Heart left ventricle (tissue), 16 donors: ENCODE measurements around the gene PI4K2A. TPM values are rescaled to one million over a fixed set of nuclear protein-coding genes. Genes with fewer than 3 reads are reported as not detected.

Source experiments
- ATAC-seq, 4 donors: fragments of 200-7000 bp; cut with Tn5 transposase; one replicate each; pipeline ENCODE4 v1.9.1; 2020 to 2022; ENCODE audit warnings: moderate library complexity in 4 of 4, mild to moderate bottlenecking in 3 of 4, moderate number of reproducible peaks in 1 of 4
- DNase-seq, 5 donors: peaks; one replicate each; pipeline ENCODE4 v3.0.0-alpha.2; 2020
- H3K27ac ChIP-seq, 12 donors: fragments of 200-600 bp; sonication (generic) in 4 of 12; one replicate each; pipeline versions ENCODE4 v1.5.0 to v1.8.0; 2016 to 2022; ENCODE audit warnings: mild to moderate bottlenecking in 2 of 12
- H3K27me3 ChIP-seq, 9 donors: fragments of 200-600 bp; sonication (generic) in 2 of 9; one replicate each; pipeline versions ENCODE4 v1.5.1 to v1.8.0; 2016 to 2022; ENCODE audit warnings: mild to moderate bottlenecking in 3 of 9
- H3K36me3 ChIP-seq, 9 donors: fragments of 200-600 bp; sonication (generic) in 2 of 9; one replicate each; pipeline versions ENCODE4 v1.5.0 to v1.8.0; 2018 to 2022; ENCODE audit warnings: mild to moderate bottlenecking in 2 of 9
- H3K4me1 ChIP-seq, 12 donors: fragments of 200-600 bp; sonication (generic) in 4 of 12; one replicate each; pipeline versions ENCODE4 v1.5.0 to v1.8.0; 2016 to 2022; ENCODE audit warnings: mild to moderate bottlenecking in 3 of 12
- H3K4me3 ChIP-seq, 12 donors: fragments of 200-600 bp; sonication (generic) in 4 of 12; one replicate each; pipeline versions ENCODE4 v1.5.0 to v1.8.0; 2017 to 2022; ENCODE audit warnings: mild to moderate bottlenecking in 9 of 12, moderate library complexity in 4 of 12
- H3K9me3 ChIP-seq, 12 donors: fragments of 200-600 bp; sonication (generic) in 4 of 12; one replicate each; pipeline versions ENCODE4 v1.5.0 to v1.8.0; 2016 to 2022; ENCODE audit warnings: mild to moderate bottlenecking in 1 of 12
- CTCF ChIP-seq, 12 donors: fragments of 200-600 bp; sonication (generic) in 4 of 12; IDR thresholded peaks; one replicate each; pipeline versions ENCODE4 v1.5.0 to v1.8.0; 2018 to 2022; ENCODE audit warnings: antibody characterized with exemption in 12 of 12, mild to moderate bottlenecking in 5 of 12
- POLR2A ChIP-seq, 2 donors: fragments of 450-650 bp; IDR thresholded peaks; one replicate each; pipeline ENCODE4 v1.6.1; 2017; ENCODE audit warnings: antibody characterized with exemption in 2 of 2, mild to moderate bottlenecking in 2 of 2, moderate library complexity in 2 of 2
- WGBS, 4 donors: extraction: QIAGEN DNeasy Blood & Tissue Kit in 2 of 4; methylation state at CpG; one replicate each; pipeline versions ENCODE4 v1.1.5 to v1.1.7; 2013 to 2018; 5-methylcytosine and 5-hydroxymethylcytosine counted together
- intact Hi-C, 10 donors: fragments of 100-400 bp; cut with DNase I; formaldehyde crosslinking; loops; one replicate each; pipeline versions ENCODE4 v1.11.1 to v1.14.2; 2022
- polyA plus RNA-seq, 2 donors: library from polyadenylated mRNA; stranded (reverse); fragments of 200-250 nt; gene quantifications; one replicate each; pipeline ENCODE4 v1.2.3, GENCODE V29; 2013
- total RNA-seq, 9 donors: library from RNA; depleted of rRNA in 2 of 9; stranded (reverse); fragments of >200 nt in 2 of 9; fragmentation: NEBNext Ultra II Directional in 3 of 9; extraction: Animal tissue kit (Norgen Biotek cat#: 25700) in 3 of 9; gene quantifications; one replicate each; pipeline versions ENCODE4 v1.1.0 to v1.2.4, GENCODE V29; 2016 to 2023
- donor health status: ischemic (EF 13 %, LVEDD 7.1; RV severe dilation, severe dysfunction).
- donor health status: healthy with polysubstance abuse.
- donor health status: DM: no; HTN: yes; CAD: no.
- donor health status: DM: no; HTN: no; CAD: no.
- donor health status: ischemic (EF 25% LVEDD 6.9; RV normal size, moderate dysfunction).
- donor health status: ischemic (EF 25% LVEDD 5.7; RV mildly dilated, moderate dysfunction).
- donor health status: healthy.
- donor health status: DM: yes; HTN: yes; CAD: no.
- donor health status: ischemic (EF 35%, LVEDD 5.7; RV mildly dilated, moderate dysfunction).
- donor health status: nonischemic (EF 11% LVEDD 7.7; RV severe dilation, severe dysfunction).
- donor health status: DM: yes; HTN: yes; CAD: no.
- donor health status: PGD.
- donor health status: ischemic (EF 29% LVEDD 5.4; RV normal size, mild dysfunction).
- donor health status: nonischemic (EF 23%, LVEDD 6.1; RV moderate dilation, normal function).

PI4K2A gene
- total and polyA plus RNA-seq, 11 donors, result 5.6 to 36.8 (median 17.3) TPM

GRCh38 chr10:97629289-97629688, 11.2 kb upstream of the PI4K2A start:
- no peak for DNase-seq
- Histone ChIP-seq H3K4me1 (peaks cover 0 to 16% (median 5%) of the 10 kb centered on the region in 12 donors), H3K27ac (no peak overlapping the region), H3K9me3 (no peaks in the 10 kb centered on the region), H3K4me3 (no peak overlapping the region), H3K36me3 (no peaks in the 10 kb centered on the region), H3K27me3 (no peaks in the 10 kb centered on the region)
- TF ChIP-seq POLR2A (IDR thresholded peaks at IDR 0.05) (no peak), CTCF (IDR thresholded peaks at IDR 0.05) (no peak)
- no peak for ATAC-seq
- WGBS, 4 donors, result 96 to 97% (median 96%) methylated on average over 5 of the region's 5 CpGs
- intact Hi-C loops, result loop anchor here in 1 of 10 donors (10.0 kb wide), 1 partner anchor 224 kb away; the partner anchor contains the start of gene RRP12

- no peaks in the 10 kb centered on the region for H3K9me3 ChIP-seq
- no peaks in the 10 kb centered on the region for H3K27me3 ChIP-seq
- H3K27ac ChIP-seq, result no peak overlapping the region
- no peaks in the 10 kb centered on the region for H3K36me3 ChIP-seq
- no peak for TF ChIP-seq CTCF (IDR thresholded peaks at IDR 0.05)
- no peak for TF ChIP-seq POLR2A (IDR thresholded peaks at IDR 0.05)
- H3K4me3 ChIP-seq, result no peak overlapping the region
- peaks cover 0 to 16% (median 5%) of the 10 kb centered on the region in 12 donors for H3K4me1 ChIP-seq
- DNase-seq (no peak), ATAC-seq (no peak)
- intact Hi-C loops, result no loop called here
Measured at GRCh38 chr10:97631098-97631497, 9.4 kb upstream of the PI4K2A start.

GRCh38 chr10:97632949-97633884, 7.3 kb upstream of the PI4K2A start, which contains the start of gene MORN4:
TSS of gene MORN4 (minus strand) at chr10:97633500. CDS start at chr10:97619653, 13,847 bp downstream.
- Histone ChIP-seq H3K27me3 (no peaks in the 10 kb centered on the region), H3K36me3 (no peaks in the 10 kb centered on the region), H3K4me1 (peaks cover 0 to 12% (median 5%) of the 10 kb centered on the region in 12 donors), H3K27ac (peak within 1 kb of the TSS in 10 of 12 donors; percentile 35 to 76 (median 60)), H3K9me3 (no peaks in the 10 kb centered on the region), H3K4me3 (peak within 1 kb of the TSS; percentile 49 to 80 (median 74))
- DNase-seq (peak; percentile 94 to 96 (median 95)), ATAC-seq (peak; percentile 99)
- TF ChIP-seq POLR2A (IDR thresholded peaks at IDR 0.05) (no peak), CTCF (IDR thresholded peaks at IDR 0.05) (no peak)
- WGBS, 4 donors, result 3 to 6% (median 4%) methylated on average over 47 to 62 of the region's 62 CpGs
- intact Hi-C loops, result no loop called here

- no peak for DNase-seq
- 84 to 93% (median 90%) methylated on average over 8 of the region's 8 CpGs for WGBS, 4 donors
- peak in 1 of 4 donors; percentile 17 for ATAC-seq
- Histone ChIP-seq H3K27ac (peak overlapping the region in 9 of 12 donors; percentile 19 to 76 (median 68)), H3K4me3 (peak overlapping the region in 11 of 12 donors; percentile 56 to 80 (median 75)), H3K36me3 (no peaks in the 10 kb centered on the region), H3K9me3 (no peaks in the 10 kb centered on the region), H3K27me3 (no peaks in the 10 kb centered on the region), H3K4me1 (peaks cover 0 to 12% (median 5%) of the 10 kb centered on the region in 12 donors)
- TF ChIP-seq POLR2A (IDR thresholded peaks at IDR 0.05) (no peak), CTCF (IDR thresholded peaks at IDR 0.05) (peak in 4 of 12 donors; percentile 8 to 22 (median 14))
- intact Hi-C loops, result no loop called here
Measured at GRCh38 chr10:97633921-97634320, 6.5 kb upstream of the PI4K2A start.
